WTC11 (cell line): Measurements from ENCODE around the gene NLRC5. TPM values are rescaled to one million over a fixed set of nuclear protein-coding genes. Genes with fewer than 3 reads are reported as not detected.
A peak's percentile ranks its signal among the peaks of the same experiment; 100 is the strongest.

ENCODE experiments used
- ATAC-seq: fragments of 200-7000 bp; cut with Tn5 transposase; 2 replicates; pipeline ENCODE4 v1.10.0; 2021; ENCODE audit warnings: mild to moderate bottlenecking, moderate library complexity
- CTCF ChIA-PET: fragments of 300-600 bp; sonication (Branson Sonifier 250); formaldehyde crosslinking; loops from one replicate; lab custom pipeline; 2021; ENCODE audit warnings: antibody characterized with exemption; lab: Charles Lee
- POLR2A ChIA-PET: fragments of 350-600 bp; sonication (Branson Sonifier 250); formaldehyde crosslinking; loops from one replicate; lab custom pipeline; 2021; ENCODE audit warnings: antibody characterized with exemption; lab: Charles Lee
- DNase-seq: peaks from one replicate; pipeline ENCODE4 v3.0.0; 2021; ENCODE audit warnings: low spot score
- H3K27ac Mint-ChIP-seq: 2 replicates; pipeline ENCODE4 v1.8.0; 2021; ENCODE audit warnings: mixed read lengths
- H3K27me3 Mint-ChIP-seq: 2 replicates; pipeline ENCODE4 v1.8.0; 2021; ENCODE audit warnings: low read depth, mild to moderate bottlenecking, moderate library complexity, mixed read lengths
- H3K36me3 Mint-ChIP-seq: 2 replicates; pipeline ENCODE4 v1.8.0; 2021; ENCODE audit warnings: mixed read lengths
- H3K4me1 Mint-ChIP-seq: 2 replicates; pipeline ENCODE4 v1.8.0; 2022; ENCODE audit warnings: mixed read lengths
- H3K4me3 Mint-ChIP-seq: 2 replicates; pipeline ENCODE4 v1.8.0; 2021; ENCODE audit warnings: mild to moderate bottlenecking, moderate library complexity, mixed read lengths
- H3K9me3 Mint-ChIP-seq: 2 replicates; pipeline ENCODE4 v1.8.0; 2021; ENCODE audit warnings: mixed read lengths
- ARID4B ChIP-seq: sonication (generic); formaldehyde crosslinking; IDR thresholded peaks from 2 replicates; pipeline ENCODE4 v1.8.0; 2023; ENCODE audit warnings: missing genetic modification reagents, mild to moderate bottlenecking, borderline replicate concordance
- GABPB1 ChIP-seq: sonication (generic); formaldehyde crosslinking; IDR thresholded peaks from 2 replicates; pipeline ENCODE4 v1.8.1; 2023; ENCODE audit warnings: mild to moderate bottlenecking, missing genetic modification reagents
- HMGA2 ChIP-seq: fragments of 250-450 bp; sonication (Bioruptor Pico); IDR thresholded peaks from 2 replicates; pipeline ENCODE4 v1.4.0; 2021; ENCODE audit warnings: mild to moderate bottlenecking, moderate library complexity
- MYBL2 ChIP-seq: sonication (generic); formaldehyde crosslinking; IDR thresholded peaks from 2 replicates; pipeline ENCODE4 v1.8.1; 2023; ENCODE audit warnings: mild to moderate bottlenecking, moderate library complexity, missing genetic modification reagents
- RORB ChIP-seq: fragments of 250-450 bp; sonication (Bioruptor Pico); IDR thresholded peaks from 2 replicates; pipeline ENCODE4 v1.9.0; 2021; ENCODE audit warnings: mild to moderate bottlenecking
- TEAD1 ChIP-seq: sonication (generic); formaldehyde crosslinking; IDR thresholded peaks from 2 replicates; pipeline ENCODE4 v1.8.0; 2022; ENCODE audit warnings: mild to moderate bottlenecking, missing genetic modification reagents
- USF2 ChIP-seq: sonication (generic); formaldehyde crosslinking; IDR thresholded peaks from 2 replicates; pipeline ENCODE4 v1.8.1; 2023; ENCODE audit warnings: mild to moderate bottlenecking, missing genetic modification reagents, moderate library complexity
- ZNF281 ChIP-seq: sonication (generic); formaldehyde crosslinking; IDR thresholded peaks from 2 replicates; pipeline ENCODE4 v1.8.0; 2023; ENCODE audit warnings: mild to moderate bottlenecking, missing genetic modification reagents
- total RNA-seq: library from RNA; stranded (reverse); gene quantifications from 3 replicates; pipeline ENCODE4 v1.2.3, GENCODE V29; 2021
- TF ChIP-seq, protein P1 (sequence below): sonication (generic); formaldehyde crosslinking; IDR thresholded peaks from 2 replicates; pipeline ENCODE4 v1.8.1; 2022; ENCODE audit warnings: low read depth, missing genetic modification reagents, borderline replicate concordance
- TF ChIP-seq, protein P2 (sequence below): sonication (generic); formaldehyde crosslinking; IDR thresholded peaks from 2 replicates; pipeline ENCODE4 v1.8.1; 2022; ENCODE audit warnings: mild to moderate bottlenecking, missing genetic modification reagents, moderate library complexity, borderline replicate concordance
- TF ChIP-seq, protein P3 (sequence below): sonication (generic); formaldehyde crosslinking; IDR thresholded peaks from 2 replicates; pipeline ENCODE4 v1.8.0; 2023; ENCODE audit warnings: missing genetic modification reagents

Gene NLRC5
- total RNA-seq, 1 experiment from 2014 or later, result 2.8 TPM

DNA sequence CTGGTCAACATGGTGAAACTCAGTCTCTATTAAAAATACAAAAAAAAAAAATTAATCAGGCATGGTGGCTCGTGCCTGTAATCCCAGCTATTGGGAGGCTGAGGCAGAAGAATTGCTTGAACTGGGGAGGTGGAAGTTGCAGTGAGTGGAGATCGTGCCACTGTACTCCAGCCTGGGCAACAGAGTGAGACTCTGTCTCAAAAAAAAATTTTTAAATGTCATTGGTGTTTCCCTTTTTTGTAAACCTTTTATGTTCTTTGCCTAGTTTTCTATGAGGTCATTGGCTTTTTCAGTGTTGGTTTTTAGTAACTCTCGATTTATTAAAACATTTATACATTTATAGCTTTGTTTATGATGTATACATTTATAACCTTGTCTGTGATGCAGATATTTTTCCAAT is 18.2 kb downstream of the NLRC5 start:
- Mint-ChIP-seq H3K4me1 (peaks cover 19% of the 10 kb centered on the region), H3K27ac (no peak overlapping the region), H3K36me3 (no peaks in the 10 kb centered on the region), H3K27me3 (no peaks in the 10 kb centered on the region), H3K4me3 (no peak overlapping the region), H3K9me3 (no peaks in the 10 kb centered on the region)
- ChIA-PET CTCF (no interaction called here), POLR2A (no interaction called here)
- no peak for DNase-seq
- TF ChIP-seq MYBL2 (CRISPR knock-in tag), result no peak
- no peak for TF ChIP-seq ARID4B (CRISPR knock-in tag)
- TF ChIP-seq USF2 (CRISPR knock-in tag), result no peak
- TF ChIP-seq, protein P1, sequence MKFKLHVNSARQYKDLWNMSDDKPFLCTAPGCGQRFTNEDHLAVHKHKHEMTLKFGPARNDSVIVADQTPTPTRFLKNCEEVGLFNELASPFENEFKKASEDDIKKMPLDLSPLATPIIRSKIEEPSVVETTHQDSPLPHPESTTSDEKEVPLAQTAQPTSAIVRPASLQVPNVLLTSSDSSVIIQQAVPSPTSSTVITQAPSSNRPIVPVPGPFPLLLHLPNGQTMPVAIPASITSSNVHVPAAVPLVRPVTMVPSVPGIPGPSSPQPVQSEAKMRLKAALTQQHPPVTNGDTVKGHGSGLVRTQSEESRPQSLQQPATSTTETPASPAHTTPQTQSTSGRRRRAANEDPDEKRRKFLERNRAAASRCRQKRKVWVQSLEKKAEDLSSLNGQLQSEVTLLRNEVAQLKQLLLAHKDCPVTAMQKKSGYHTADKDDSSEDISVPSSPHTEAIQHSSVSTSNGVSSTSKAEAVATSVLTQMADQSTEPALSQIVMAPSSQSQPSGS, result no peak
- ATAC-seq, result no peak

DNA sequence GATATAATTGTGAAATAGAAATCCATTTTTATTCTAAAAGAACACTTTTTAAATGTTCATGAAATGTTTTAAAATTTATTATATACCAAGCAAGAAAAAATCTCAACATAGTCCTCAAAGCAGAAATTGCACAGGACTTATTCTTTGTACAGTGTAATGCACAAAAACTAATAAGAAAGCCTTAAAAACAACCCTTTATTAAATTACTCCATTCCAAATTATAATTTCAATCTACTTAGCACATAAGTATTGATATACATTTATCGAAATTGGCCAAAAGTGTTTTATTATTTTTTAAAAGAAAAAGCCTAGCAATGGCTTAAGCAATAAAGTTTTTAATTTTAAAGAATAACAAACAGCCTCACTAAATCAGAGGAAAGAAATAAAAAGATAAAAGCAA is 19.1 kb downstream of the NLRC5 start:
- Mint-ChIP-seq H3K4me3 (no peak overlapping the region), H3K9me3 (no peaks in the 10 kb centered on the region), H3K27ac (no peak overlapping the region), H3K36me3 (no peaks in the 10 kb centered on the region), H3K27me3 (no peaks in the 10 kb centered on the region), H3K4me1 (peaks cover 21% of the 10 kb centered on the region)
- TF ChIP-seq, protein P2, sequence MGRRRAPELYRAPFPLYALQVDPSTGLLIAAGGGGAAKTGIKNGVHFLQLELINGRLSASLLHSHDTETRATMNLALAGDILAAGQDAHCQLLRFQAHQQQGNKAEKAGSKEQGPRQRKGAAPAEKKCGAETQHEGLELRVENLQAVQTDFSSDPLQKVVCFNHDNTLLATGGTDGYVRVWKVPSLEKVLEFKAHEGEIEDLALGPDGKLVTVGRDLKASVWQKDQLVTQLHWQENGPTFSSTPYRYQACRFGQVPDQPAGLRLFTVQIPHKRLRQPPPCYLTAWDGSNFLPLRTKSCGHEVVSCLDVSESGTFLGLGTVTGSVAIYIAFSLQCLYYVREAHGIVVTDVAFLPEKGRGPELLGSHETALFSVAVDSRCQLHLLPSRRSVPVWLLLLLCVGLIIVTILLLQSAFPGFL, result no peak
- TF ChIP-seq, protein P3, sequence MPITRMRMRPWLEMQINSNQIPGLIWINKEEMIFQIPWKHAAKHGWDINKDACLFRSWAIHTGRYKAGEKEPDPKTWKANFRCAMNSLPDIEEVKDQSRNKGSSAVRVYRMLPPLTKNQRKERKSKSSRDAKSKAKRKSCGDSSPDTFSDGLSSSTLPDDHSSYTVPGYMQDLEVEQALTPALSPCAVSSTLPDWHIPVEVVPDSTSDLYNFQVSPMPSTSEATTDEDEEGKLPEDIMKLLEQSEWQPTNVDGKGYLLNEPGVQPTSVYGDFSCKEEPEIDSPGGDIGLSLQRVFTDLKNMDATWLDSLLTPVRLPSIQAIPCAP, result no peak
- TF ChIP-seq HMGA2, result no peak
- no peak for ATAC-seq
- ChIA-PET CTCF (interaction anchor here (1.6 kb wide), 1 partner anchor 38 kb away, joined by 4 read pairs; no protein-coding TSS in a partner anchor), POLR2A (no interaction called here)
- no peak for DNase-seq

- DNase-seq (no peak), ATAC-seq (no peak)
- POLR2A ChIA-PET, result no interaction called here
- H3K27ac Mint-ChIP-seq, result peak overlapping the region; percentile 12; the same call in 1 of the 2 replicates
- no peaks in the 10 kb centered on the region for H3K27me3 Mint-ChIP-seq
- H3K9me3 Mint-ChIP-seq, result no peaks in the 10 kb centered on the region
- H3K36me3 Mint-ChIP-seq, result no peaks in the 10 kb centered on the region
- CTCF ChIA-PET, result interaction anchor here (1.2 to 1.6 kb wide), 3 partner anchors 37 to 68 kb away, joined by 4 to 5 read pairs (median 4); no protein-coding TSS in a partner anchor
- H3K4me3 Mint-ChIP-seq, result no peak overlapping the region
- H3K4me1 Mint-ChIP-seq, result peaks cover 12% of the 10 kb centered on the region
- TF ChIP-seq TEAD1, result no peak
- TF ChIP-seq, protein P3, result no peak
- no peak for TF ChIP-seq ARID4B (CRISPR knock-in tag)
- no peak for TF ChIP-seq GABPB1 (CRISPR knock-in tag)
- TF ChIP-seq, protein P2, result no peak
- no peak for TF ChIP-seq ZNF281 (CRISPR knock-in tag)
- no peak for TF ChIP-seq RORB (CRISPR knock-in tag)
Measured at GRCh38 chr16:57009643-57010170, 20.4 kb downstream of the NLRC5 start.
